ENCODE measurements around the gene KPTN.

The KPTN gene

DNA sequence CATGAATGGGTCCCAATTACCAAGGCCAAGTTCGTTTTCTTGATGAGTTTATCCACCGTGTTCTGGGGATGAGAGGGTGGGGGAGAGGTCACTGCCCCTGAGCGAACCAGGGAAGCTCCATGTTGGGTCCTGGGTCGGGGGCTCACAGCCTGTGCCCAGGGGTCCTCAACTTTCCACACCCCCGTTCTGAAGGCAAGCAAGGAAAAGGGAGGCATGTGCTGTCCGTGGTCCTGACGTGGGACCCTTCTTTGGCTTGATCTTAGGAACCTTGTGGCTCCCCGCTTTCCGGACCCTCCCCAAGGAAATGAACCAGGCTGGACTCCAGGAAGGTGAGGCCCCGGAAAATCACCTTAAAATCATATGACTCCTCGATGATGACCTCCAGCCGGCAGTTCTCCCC, 46.5 kb downstream of the KPTN start:
- in situ Hi-C loops (cut with MboI; ENCODE audit: low sequenced_read_pairs), result no loop called here

DNA sequence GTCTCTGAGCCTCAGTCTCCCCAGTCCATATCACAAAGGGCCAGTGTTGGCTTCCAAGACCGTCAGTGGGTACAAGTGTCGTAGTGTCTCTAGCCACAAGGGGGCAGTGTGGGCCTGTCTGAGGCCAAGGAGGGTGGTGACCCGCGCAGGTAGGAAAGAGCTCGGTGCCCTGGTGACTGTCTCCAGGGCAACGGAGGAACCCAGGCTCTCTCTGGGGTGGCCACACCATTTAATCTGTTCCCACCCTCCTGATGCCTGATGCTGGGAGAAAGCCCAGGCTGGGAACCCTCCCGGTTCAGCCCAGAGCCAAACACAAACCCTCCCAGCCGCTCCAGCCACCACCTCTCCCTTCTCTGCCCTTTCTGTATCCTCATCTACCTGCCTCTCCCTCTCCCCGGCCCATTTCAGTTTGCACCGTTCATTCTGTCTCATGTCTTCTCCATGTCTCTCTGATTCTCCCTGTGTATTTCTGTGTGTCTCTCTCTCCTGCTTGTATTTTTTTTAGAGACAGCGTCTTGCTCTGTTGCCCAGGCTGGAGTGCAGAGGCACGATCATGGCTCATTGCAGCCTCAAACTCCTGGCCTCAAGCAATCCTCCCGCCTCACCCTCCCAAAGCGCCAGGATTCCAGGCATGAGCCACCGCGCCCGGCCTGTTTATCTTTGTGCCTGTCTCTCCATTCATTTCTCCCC, 47.2 kb downstream of the KPTN start:
- in situ Hi-C loops (cut with MboI; ENCODE audit: low sequenced_read_pairs), result no loop called here

DNA sequence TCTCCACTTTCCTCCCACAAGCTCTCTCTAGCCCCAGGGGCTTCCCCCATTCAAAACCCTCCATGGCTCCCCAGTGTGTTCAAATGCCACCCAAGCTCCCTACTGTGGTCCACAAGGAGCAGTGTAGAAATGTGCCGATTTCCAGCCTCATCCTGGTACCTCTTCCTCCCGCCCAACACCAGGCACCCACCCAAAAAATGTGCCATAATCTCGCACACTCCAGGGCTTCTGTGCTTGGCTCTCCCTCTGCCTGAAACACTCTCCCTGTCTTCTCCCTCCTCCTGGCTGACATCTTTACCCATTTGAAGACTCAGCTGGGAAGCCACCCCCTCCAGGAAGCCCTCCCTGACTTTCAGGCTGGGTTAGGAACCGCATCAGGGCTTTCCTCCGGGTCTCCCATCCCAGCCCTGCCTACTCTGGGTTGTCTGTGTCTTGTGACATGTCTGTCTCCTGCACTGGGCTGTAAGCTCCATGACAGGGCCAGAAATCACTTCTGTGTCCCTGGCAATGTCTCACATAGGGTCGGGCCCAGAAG, 48.1 kb downstream of the KPTN start:
- in situ Hi-C loops (cut with MboI; ENCODE audit: low sequenced_read_pairs), result no loop called here

DNA sequence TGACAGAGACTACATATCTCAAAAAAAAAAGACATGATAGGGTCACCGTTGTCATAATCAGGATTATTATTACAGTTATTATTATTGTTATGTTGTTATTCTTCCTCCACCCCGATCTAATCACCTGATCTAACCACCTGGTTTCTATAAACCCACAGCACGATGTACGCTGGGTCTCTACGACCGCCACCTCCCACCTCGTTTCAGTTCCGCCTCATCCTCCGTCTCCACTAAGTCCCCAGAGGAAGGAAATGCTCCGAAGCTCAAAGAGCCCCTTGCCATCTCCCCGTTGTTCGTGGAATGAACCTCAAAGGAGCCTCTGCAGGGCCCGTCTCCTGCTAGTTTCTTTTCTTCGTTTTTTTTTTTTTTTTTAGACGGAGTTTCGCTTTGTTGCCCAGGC, 48.8 kb downstream of the KPTN start:
- in situ Hi-C loops (cut with MboI; ENCODE audit: low sequenced_read_pairs), result no loop called here

DNA sequence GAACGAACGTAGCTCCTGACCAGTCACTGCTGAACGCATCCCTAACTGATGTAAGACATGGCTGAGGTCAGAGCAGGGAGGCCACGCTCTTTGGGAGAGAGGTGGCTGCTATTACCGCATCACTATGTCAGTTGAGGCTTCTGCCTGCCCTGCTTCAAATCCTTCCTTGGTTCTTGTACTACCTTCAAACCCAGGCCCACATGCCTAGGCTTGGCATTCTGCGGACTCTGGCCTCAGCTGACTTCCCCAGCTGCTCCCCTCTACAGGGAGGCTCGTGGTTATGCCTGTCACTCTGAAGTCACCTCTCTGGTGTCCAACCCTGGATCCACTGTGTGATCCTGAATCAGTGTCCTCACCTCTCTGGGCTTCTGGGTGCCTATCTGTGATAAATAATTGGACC, 49.9 kb downstream of the KPTN start:
- in situ Hi-C loops (cut with MboI; ENCODE audit: low sequenced_read_pairs), result no loop called here

DNA sequence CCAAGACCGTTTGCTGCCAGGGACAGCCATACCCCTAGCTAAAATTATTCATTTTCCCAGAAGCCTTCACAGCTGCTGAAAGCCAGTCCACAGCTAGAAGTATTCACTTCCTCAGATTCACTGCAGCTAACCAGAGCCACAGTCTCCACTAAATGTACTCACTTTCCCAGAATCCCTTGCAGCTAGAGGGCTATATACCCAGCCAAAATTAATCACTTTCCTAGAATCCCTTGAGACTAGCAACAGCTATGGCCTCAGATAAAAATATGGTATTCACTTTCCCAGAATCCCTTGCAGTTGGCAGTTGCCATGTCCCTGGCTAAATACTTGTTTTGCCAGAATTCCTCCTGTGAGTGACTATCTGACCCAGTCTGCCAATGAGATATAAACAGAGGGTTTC, 50.9 kb downstream of the KPTN start:
- in situ Hi-C loops (cut with MboI; ENCODE audit: low sequenced_read_pairs), result no loop called here

DNA sequence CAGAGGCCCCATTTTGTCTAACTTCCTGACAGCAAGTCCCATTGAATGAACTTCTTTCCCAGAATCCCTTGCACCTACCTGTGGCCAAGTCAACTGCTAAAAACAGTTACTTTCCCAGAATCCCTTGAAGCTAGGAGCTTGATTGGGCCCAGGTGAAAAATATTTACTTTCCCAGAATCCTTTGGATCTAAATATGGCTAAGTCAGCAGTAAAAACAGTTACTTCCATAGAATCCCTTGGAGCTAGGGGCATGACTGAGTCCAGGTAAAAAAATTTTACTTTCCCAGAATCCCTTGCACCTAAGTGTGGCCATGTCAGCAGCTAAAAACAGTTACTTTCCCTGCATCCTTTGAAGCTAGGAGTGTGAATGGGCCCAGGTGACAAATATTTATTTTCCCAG, 51.5 kb downstream of the KPTN start:
- in situ Hi-C loops (cut with MboI; ENCODE audit: low sequenced_read_pairs), result no loop called here

DNA sequence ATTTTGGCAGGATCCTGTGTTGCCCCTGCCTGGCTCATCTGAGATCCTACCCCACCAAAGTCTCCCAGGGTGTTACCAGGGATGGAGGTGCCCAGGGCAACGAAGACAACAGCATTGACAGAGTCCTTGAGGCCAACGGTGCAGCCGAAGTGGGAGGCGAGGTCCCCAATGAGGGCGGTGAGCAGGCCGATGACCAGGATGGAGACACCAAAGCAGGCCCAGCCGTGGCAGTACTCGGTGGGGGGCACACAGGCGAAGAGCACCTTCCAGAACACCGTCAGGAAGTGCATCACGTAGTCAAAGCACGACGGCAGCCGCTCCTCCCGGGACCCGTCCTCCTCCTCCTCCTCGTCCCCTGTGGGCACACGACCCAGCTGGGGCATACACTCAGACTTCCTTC, 51.9 kb downstream of the KPTN start:
- in situ Hi-C loops (cut with MboI; ENCODE audit: low sequenced_read_pairs), result no loop called here

DNA sequence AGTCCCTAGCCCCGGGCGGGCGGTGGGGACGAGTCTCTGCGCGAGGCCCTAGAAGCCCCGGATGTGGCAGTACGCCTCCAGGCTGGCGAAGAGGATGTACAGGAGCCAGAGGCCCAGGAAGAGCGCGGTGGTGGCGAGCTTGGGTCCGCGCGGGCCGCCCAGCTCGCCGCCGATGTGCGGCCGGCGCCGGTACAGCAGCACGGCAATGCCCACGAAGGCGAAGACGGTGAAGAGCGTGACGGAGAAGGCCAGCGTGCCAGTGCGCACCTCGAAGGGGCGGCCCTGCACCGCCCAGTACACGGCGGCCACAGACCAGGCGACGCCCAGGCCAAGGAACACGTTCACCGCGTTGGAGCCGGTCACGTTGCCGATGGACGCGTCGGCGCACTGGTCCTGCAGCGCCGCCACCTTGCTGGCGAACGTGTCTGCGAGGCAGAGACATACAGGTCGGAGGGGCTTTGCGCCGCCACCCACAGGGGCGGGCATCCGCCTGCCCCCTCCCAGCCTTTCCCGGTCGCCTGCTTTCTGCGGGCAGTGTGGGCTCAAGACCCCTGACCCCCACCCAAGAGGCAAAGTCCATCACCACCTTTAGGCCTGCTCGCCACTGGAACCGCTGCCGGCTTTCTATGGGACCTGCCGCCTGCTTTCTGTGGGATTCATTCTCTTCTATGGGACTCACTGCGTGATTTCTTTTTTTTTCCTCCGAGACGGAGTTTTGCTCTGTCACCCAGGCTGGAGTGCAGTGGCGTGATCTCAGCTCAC, 53.8 kb downstream of the KPTN start:
- in situ Hi-C loops (cut with MboI; ENCODE audit: low sequenced_read_pairs), result no loop called here

DNA sequence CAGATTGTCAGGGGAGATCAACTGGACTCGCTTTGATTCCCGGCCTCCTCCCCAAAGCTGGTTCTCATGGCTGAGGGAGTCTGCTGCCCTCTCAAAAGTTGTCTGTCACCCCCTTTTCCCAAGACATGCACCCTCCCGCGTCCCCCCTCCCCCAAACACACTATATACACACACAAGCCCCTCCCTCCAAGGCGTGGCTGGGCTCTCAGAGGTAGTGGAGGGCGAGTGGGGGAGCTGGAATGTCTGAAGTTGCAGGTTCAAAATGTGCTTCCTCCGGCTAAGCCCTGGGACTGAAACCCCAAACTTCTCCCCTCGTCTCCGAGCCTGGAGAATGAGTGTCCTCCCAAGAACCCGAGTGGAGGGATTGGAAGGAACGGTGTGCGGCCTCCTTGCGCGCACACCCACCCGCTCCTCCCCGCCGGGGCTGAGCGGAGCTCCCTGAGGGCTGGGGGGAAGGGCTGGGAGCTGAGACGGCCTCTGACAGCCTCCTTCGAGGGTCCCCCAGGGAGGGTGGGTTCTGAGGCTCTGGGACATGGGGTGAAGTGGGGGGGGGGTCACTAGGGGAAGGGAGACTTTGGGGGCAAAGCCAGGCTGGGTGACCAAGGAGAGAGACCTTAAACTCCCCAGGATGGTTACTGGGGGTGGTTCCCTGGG, 54.8 kb downstream of the KPTN start:
- in situ Hi-C loops (cut with MboI; ENCODE audit: low sequenced_read_pairs), result no loop called here

DNA sequence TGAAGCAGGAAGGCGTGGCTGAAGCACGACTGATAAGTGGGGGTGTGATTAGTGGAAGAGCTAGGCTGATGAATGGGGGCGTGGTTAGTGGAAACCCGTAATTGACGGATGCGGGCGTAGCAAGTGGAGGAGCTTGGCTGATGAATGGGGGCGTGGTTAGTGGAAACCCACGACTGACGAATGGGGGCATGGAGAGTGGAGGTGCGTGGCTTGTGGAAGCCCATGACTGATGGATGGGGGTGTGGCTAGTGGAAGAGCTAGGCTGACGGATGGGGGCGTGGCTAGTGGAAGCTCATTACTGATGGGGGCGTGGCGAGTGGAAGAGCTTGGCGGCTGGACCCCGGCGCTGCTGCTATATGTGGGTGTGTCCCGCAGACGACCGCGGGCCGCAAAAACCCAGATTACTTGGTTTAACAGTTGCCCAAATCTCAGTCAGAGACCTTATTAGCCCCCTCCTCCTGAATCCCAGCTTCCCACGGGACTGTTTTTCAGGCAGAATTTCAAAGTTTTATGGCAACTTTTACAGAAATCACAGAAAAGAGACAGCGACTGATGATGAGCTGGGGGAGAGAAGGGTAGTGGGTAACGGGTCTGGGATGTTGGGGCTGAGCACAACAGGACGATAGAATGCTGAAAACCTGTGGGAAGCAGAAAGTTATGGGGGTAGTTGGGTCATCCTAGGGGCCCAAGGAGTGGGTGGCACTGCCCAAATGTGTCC, 55.7 kb downstream of the KPTN start:
- in situ Hi-C loops (cut with MboI; ENCODE audit: low sequenced_read_pairs), result no loop called here

DNA sequence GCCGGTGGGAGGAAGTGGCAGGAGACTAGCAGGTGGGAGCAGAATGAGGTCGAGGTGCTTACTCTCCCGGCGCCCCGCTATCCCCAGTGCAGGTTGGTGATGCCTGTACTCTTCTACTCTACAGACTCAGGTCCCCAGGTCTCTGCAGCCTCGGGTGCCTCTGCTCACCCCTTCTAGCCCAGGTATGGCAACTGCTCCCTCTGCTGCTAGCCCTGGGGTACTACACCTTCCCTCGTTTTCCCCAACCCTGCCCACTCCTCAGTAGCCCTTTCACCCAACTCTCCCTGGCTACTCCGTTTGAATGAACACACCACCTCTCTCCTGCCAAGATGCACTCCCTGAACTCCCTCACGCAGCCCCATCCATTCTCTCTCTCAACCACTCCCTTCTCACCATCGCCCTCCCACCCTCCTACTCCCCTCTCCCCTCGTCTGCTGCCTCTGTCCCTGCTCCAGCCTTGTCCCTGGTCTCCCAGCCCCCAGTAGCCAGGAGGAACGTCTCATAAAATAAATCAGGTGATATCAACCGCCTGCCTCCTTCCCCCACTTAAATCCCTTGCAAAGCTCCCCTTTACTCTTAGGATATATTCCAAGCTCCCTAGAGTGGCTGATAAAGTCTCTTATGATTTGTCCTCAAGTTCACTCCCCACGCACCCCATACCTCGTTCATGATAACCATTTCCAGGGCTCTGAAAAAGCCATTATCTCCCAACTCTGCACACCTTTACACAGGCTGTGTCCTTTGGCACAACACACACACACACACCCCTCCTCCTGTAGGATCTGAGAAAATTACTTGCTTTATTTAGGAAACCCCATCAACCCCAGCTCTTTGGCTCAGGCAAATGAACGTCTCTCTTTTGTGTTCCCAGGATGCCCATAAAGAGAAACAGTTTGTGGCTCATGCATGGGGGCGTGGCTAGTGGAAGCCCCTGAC, 56.5 kb downstream of the KPTN start:
- in situ Hi-C loops (cut with MboI; ENCODE audit: low sequenced_read_pairs), result no loop called here

Data from hTERT RPE-1 (cell line).